AG10803 (cell line): ENCODE data around the gene FRS2.
"Not testable (repeated sequence)": the region's sequence is repeated elsewhere in the genome, so short reads cannot be mapped to it uniquely, and the experiment has no call there.

ENCODE experiments used
- DNase-seq: peaks from one replicate; pipeline ENCODE4 v3.0.0; 2010; ENCODE audit warnings: low read depth
- H3K4me3 ChIP-seq: 2 replicates; pipeline ENCODE4 v1.5.1; 2011; ENCODE audit warnings: mild to moderate bottlenecking, low read length, control low read depth
- TF ChIP-seq, protein P1 (sequence below): conservative IDR thresholded peaks from 2 replicates; pipeline ENCODE4 v1.5.1; 2011; ENCODE audit warnings: mild to moderate bottlenecking, low read length, control low read depth, inconsistent platforms

FRS2 gene

DNA sequence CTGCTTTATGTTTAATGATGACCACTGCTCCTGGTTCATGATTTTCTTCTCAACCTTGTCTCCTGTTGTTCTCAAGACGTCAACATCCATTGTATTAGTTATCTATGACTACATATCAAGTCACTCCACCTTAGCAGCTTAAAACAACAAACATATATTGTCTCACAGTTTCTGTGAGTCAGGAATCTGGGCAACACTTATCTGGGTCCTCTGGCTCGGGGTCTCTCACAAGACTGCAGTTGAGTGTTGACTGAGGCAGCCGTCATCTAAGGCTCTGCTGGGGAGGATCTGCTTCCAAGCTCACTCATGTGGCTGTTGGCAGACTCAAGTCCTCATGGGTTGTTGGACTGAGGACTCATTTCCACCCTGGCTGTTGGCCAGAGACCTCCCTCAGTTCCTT is 27.3 kb upstream of the FRS2 start:
- TF ChIP-seq, protein P1, sequence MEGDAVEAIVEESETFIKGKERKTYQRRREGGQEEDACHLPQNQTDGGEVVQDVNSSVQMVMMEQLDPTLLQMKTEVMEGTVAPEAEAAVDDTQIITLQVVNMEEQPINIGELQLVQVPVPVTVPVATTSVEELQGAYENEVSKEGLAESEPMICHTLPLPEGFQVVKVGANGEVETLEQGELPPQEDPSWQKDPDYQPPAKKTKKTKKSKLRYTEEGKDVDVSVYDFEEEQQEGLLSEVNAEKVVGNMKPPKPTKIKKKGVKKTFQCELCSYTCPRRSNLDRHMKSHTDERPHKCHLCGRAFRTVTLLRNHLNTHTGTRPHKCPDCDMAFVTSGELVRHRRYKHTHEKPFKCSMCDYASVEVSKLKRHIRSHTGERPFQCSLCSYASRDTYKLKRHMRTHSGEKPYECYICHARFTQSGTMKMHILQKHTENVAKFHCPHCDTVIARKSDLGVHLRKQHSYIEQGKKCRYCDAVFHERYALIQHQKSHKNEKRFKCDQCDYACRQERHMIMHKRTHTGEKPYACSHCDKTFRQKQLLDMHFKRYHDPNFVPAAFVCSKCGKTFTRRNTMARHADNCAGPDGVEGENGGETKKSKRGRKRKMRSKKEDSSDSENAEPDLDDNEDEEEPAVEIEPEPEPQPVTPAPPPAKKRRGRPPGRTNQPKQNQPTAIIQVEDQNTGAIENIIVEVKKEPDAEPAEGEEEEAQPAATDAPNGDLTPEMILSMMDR = no peak
- DNase-seq = no peak
- H3K4me3 ChIP-seq = no peak overlapping the region

DNA sequence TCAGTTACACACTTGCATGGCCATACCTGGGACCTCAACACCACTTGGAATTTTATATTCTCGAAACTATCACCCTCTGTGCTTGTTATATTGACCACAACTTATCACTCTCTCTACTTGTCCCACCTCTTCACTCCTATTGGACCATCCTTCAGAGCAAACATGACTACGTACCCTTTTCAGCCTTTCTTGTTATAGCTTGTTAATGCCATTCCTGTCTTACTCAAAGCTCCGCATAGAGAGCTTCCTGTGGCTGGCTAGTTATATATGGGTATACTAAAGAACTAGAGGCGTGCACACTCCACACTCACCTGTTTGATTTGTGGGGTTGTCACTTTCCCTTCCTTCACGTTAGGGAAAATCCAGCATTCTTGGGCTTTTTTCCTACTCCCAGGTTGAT is 26.3 kb upstream of the FRS2 start:
- no peak for DNase-seq
- TF ChIP-seq, protein P1 = no peak
- H3K4me3 ChIP-seq = no peak overlapping the region

DNA sequence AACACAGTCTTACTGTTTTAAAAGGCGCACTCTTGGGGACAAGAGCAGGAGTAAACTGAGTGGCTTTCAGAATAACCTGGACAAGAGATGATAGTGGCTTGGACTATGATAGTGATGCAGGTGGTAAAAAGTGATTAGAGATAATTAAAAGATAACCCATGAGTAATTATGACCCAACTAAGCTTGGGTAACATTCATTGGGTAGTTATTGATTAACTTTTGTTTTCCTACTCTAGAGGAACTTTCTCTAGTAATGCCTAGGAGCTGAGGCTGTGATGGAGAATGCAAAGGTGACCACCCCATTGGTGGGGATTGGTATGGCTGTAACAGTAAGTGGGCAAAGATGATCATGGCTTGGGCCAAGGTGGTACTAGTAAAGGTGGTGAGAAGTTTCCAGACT is 22.3 kb upstream of the FRS2 start:
- TF ChIP-seq, protein P1 = no peak

DNA sequence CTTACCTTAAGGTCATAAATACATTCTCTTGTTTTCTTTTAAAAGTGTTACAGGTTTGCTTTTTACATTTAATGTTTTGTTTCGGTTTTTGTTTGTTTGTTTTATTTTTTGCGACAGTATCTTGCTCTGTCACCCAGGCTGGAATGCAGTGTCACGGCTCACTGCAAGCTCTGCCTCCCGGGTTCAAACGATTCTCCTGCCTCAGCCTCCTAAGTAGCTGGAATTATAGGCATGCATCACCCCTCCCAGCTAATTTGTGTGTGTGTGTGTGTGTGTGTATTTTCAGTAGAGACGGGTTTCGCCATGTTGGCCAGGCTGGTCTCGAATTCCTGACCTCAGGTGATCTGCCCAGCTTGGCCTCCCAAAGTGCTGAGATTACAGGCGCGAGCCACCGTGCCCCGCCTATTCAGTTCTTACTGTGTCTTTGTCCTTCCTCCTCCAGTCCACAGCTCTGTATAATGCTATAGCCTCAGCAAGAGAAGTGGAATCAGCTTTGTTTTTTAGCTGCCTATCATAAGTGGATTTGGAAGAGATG is 17.5 kb upstream of the FRS2 start:
- not testable (repeated sequence) for DNase-seq

More for the DNA sequence above, 22.3 kb upstream of the FRS2 start:
- no peak for DNase-seq
- no peak overlapping the region for H3K4me3 ChIP-seq

DNA sequence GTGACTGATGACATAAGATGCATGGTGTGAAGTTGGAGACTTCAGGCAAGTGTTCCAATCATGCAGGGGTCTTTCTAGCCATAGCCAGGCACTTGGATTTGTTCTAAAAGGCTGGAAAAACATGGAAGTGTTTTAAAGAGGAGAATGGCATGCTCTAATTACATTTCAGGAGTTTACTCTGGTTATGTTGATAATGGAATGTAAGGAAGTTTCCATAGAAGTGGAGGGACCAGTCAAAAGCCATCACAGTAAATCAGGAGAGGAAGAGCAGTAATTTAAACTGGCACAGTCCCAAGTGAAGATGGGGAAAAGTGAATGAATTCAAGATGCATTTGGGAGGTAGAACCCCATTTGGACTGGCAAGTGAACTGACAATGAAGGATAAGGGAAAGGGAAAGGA is 13.9 kb upstream of the FRS2 start:
- TF ChIP-seq, protein P1 = no peak
- no peak overlapping the region for H3K4me3 ChIP-seq

More for the DNA sequence above, 17.5 kb upstream of the FRS2 start:
- not testable (repeated sequence) for H3K4me3 ChIP-seq

DNA sequence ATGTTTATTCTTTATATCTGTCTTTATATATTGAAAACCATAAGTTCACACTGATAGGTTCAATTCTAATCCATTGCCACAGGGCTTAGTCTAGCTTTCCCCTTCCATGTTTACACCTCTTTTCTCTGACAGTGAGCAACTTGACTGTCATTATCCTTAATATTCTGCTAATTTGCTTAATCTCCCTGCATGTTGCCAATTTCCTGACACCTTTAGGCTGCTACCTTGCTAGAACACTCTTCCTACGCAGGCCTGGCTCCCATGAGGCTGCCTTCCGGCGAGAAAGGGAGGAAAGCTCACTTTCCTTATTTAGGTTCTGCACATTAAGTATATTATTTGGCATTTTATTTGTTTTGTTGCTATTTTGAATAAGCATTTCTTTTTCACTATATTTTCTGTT is 12.8 kb upstream of the FRS2 start:
- DNase-seq = no peak
- no peak overlapping the region for H3K4me3 ChIP-seq
- TF ChIP-seq, protein P1 = no peak

More for the DNA sequence above, 13.9 kb upstream of the FRS2 start:
- no peak for DNase-seq

DNA sequence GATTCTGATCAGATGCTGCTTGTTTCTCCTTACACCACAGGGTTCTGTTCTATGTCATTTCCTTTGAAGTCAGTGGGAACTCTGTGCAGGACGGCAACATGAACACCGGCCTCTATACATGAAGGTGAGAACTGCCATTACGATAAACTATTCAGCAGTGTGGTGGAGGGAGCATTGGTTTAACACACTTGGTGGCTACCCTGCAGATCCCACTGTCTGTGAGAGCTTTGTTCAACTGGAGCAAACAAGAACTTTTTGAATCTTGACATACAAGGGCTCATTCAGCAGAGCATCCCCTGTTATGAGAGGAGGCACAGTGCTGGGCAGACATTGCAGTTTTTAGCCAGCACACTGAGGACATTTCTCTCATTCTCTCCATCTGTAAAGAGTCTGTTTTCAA is 10.7 kb upstream of the FRS2 start:
- no peak for DNase-seq
- TF ChIP-seq, protein P1 = no peak
- H3K4me3 ChIP-seq = no peak overlapping the region

DNA sequence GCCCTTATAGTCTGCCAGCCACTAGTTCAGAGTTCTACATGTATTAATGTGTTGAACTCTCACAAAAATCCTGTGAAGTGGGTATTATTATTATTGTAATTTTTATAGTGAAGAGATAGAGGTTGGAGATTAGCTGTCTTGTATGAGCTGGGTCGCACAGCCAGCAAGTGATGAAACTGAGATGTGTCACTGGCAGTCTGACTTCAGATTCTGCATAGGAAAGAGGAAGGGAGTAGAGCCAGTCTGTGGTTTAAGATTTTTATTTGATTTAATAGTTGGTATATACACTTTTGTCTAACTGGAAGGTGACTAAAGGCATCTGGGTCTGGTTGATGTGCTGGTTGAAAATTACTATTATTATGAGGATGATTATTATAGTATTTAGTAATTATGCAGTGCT is 5.8 kb upstream of the FRS2 start:
- TF ChIP-seq, protein P1 = no peak
- DNase-seq = no peak
- no peak overlapping the region for H3K4me3 ChIP-seq
